Ramos (cell line): ENCODE results near the gene FAM120A.
"Not testable (repeated sequence)": the region's sequence is repeated elsewhere in the genome, so short reads cannot be mapped to it uniquely, and the experiment has no call there.

Source experiments
- in situ Hi-C: fragments of 300-500 bp; cut with MboI; formaldehyde crosslinking; loops from one replicate; pipeline ENCODE4 v1.14.3; 2022; ENCODE audit warnings: low sequenced_read_pairs; ENCODE audit not compliant: unreplicated experiment

The FAM120A gene

DNA sequence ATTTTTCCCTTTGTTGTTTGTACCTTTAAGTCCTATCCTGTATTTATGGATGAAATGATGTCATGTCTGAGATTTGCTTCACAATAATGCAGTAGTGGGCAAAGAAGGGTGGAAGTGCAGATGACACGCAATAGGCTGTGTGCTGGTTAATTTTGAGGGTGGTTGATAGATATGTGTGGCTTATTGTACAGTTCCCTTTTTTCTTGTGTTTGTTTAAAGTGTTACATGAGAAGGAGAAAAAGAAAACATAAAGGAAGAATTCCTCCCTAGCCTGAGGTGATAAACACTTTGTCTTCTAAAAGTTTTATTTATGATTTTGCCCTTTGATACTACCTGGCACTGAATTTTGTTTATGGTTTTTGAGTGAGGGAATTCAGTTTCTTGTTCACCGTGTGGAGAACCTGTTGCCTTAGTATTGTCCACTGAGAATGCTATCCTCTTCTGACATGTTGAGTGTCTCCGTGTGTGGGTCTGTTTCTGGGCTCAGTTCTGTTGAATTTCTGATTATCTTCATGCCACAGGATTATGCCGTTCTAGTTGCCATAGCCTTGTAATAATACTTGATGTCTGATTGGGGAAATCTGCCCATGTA is 54.2 kb downstream of the FAM120A start:
- in situ Hi-C loops = no loop called here

GRCh38 chr9:93507768-93508167 is 56.3 kb downstream of the FAM120A start:
- in situ Hi-C loops = no loop called here

GRCh38 chr9:93508207-93508606 is 56.7 kb downstream of the FAM120A start:
- in situ Hi-C loops = no loop called here

GRCh38 chr9:93509084-93509483 is 57.6 kb downstream of the FAM120A start:
- in situ Hi-C loops = no loop called here

DNA sequence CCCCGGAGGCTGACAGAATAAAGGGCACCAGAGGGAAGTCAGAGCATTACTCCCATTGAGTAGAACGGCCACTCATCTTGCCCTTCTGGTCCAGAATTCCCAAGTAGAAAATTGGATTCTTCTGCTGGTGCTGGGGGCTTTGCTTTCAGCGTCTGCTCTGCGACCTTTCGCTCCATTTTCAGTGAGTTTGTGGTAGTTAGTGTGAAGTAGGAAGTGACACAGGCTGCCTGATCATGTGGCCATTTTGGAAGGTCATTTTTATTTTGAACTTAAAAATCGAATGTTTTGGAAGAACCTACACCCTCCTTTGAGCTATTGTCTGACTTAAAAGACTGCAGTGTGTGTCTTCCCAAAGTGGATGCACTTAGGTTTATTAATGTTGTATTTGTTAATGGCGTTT is 58.6 kb downstream of the FAM120A start:
- in situ Hi-C loops = no loop called here

DNA sequence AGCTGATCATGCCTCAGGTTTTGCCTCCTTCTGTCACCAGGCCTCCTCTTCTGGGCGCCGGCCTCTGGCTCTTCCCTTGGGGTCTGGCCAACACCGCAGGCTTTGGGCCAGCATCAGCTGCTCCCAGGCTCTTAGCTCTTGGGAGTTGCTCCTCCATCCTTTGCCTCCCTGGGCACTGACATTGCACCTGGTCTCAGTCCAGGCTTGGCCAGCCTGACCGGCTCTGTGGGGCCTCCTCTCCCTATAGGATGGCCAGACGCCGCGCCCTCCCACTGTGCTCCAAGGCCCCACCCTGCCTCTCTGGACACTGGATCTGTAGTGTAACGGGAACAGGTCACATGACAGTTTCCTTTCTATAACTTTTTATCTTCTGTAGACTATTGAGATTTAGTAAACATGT is 59.7 kb downstream of the FAM120A start:
- in situ Hi-C loops = not testable (repeated sequence)

DNA sequence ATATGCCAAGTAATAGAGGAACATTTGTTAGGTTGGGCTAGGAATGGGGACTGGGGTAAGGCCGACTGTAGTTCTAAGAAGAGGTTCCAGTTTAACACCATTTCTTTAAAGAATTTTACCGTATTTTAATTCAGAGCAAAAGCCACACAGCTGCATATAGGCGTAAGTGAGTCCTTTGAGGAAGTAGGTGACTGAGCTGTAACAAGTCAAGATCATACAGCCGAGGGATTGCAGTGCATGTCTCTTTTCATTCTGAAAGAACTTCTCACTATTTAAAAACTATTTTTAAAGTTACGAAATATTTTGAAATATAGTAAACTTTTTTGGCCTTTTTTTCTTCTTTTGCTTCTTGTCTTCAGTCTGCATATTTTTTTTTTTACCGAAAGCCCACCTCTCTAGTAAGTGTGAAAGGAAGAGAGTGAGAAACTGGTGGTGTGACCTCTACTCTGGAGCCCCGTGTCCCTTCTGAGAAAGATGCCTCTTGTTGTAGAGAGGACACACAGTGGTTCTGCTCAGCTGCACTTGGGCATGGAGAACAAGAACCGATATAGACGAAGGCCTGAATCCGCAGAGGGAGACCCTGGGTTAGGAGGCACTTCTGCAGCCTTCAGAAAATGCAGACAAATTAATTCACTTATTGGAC is 60.8 kb downstream of the FAM120A start:
- in situ Hi-C loops = not testable (repeated sequence)

DNA sequence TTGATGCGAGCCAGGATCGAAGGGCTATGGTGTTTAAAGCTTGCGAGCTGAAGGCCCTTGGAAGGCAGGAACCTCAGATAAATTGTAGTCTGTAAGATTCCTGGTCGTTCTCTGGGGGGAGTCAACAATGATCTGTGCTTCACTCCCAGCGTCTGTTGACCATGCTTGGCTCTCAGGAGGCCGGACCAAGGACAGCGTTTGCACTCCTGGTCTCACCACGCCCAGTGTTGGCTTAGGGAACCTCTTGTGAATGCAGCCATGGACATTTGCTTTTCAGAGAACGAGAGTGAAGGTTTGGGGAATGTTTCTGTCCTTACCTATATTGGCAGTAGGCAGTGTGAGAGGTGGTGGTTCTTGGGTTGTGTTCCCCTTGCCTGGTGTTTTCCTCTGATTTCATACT is 62.1 kb downstream of the FAM120A start:
- in situ Hi-C loops = no loop called here

GRCh38 chr9:93517331-93517730 is 65.8 kb downstream of the FAM120A start:
- in situ Hi-C loops = no loop called here

GRCh38 chr9:93520523-93520922 is 69.0 kb downstream of the FAM120A start:
- in situ Hi-C loops = no loop called here

DNA sequence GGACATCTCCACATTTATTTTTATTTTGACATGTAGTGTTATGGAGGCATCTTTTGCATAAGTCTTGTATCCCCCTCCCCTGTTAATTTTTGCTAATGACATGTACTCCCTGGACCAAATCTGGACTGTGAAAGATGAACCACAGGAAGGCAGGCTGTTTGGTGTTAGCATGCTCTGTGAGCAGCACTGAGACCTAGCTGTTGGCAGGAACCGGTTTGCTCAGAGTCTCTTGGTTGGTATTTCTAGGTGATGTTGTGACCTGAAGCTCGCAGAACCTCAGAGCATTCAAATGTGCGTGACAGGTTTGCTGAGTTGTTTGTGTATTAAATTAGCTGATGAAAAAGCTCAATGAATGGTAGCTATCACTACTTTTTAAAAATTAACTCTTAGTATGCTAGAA is 71.3 kb downstream of the FAM120A start:
- in situ Hi-C loops = no loop called here

- in situ Hi-C loops = no loop called here
Observed at GRCh38 chr9:93523518-93524144, 72.1 kb downstream of the FAM120A start.

DNA sequence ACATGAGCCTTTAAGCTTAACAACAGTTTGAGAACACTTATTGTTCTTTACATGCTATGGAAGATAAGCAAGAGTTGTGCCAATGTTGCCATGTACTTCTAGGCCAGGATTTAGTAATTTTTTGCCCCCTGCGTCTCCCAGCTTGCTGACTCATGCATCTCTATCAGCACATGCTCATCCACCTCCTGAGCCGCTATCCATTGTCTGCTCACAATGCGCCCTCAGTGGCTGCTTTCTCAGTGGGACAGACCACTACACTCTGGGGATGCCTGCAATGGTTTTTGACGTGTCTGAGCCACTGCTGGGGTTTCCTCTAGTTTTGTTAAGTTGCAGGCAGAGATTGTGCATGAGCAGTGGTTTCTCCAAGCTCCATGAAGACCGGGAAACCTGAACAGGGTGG is 74.0 kb downstream of the FAM120A start:
- in situ Hi-C loops = no loop called here

GRCh38 chr9:93531374-93531773 is 79.9 kb downstream of the FAM120A start:
- in situ Hi-C loops = no loop called here

DNA sequence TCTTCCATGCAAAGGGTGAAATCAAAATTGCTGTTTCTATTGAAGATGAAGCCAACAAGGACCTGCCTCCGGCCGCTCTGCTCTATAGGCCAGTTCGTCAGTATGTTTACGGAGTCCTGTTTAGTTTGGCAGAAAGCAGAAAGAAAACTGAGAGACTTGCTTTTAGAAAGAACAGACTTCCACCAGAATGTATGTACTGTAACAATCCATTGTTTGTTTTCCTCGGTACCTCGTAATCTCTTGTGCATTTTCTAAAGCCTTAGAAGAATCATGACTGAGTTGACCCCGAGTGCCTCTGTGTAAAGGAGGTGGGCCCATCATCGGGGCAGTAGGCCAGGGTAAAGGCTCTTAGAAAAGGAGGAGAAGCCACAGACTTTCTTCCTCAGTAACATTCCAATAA is 80.7 kb downstream of the FAM120A start:
- in situ Hi-C loops = no loop called here

DNA sequence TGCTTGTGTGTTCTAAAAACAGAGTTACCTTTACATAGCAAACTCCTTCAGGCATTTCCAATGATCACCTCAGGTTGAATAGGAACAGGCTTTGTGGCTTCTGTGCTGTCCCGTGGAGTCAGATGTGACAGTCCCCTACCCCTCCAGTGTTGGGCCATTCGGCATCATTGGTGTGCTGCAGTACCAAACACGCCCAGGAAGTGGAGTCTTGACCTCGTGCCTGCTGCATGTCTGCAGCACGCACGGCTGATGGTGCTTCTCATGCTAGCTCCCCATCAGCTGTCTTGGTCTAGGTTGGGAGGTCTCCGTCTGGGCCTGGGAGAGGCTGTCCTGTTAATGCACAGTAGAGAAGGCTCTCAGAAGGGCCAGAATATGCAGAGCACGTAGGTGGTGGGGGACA is 82.4 kb downstream of the FAM120A start:
- in situ Hi-C loops = no loop called here

DNA sequence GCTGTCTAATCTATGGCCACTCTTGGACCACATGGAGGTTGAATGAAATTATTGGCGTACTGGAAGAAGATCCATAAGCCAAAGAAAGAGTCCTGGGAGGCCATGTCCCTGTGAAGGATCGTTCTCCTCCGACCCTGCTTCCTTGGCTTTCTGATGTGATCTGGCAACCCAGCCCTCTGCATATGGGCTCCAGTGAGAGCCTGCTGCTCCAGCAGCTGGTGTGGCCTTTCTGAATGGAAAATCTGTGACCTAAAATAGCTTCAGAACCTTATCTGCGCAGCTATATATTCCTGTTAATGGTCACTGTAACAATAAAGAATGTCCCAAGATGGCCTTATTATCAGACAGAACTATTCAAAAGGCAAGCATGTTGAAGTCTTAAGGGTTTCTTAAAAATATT is 84.7 kb downstream of the FAM120A start:
- in situ Hi-C loops = no loop called here

GRCh38 chr9:93536874-93537273 is 85.4 kb downstream of the FAM120A start:
- in situ Hi-C loops = no loop called here

DNA sequence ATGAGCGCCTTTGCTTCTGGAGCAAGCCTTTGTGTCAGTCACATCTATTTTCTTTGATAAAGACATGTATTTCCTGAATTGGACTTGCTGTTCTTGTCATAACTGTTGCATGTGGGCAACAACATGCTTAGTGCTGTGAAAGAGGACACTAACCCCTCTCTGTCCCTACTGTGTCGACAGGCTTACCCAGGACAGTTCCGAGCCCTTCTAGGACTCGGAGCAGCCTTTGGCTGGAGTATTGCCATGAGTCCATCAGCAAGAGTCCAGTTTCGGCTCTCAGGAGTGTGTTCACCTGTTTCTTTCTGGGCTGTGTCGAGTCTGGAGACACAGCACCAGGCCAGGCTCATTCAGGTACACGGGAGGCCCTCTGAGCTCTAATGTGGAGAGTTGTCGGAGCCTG is 88.8 kb downstream of the FAM120A start:
- in situ Hi-C loops = no loop called here

- in situ Hi-C loops = no loop called here
Observed at GRCh38 chr9:93541005-93541404, 89.5 kb downstream of the FAM120A start.

DNA sequence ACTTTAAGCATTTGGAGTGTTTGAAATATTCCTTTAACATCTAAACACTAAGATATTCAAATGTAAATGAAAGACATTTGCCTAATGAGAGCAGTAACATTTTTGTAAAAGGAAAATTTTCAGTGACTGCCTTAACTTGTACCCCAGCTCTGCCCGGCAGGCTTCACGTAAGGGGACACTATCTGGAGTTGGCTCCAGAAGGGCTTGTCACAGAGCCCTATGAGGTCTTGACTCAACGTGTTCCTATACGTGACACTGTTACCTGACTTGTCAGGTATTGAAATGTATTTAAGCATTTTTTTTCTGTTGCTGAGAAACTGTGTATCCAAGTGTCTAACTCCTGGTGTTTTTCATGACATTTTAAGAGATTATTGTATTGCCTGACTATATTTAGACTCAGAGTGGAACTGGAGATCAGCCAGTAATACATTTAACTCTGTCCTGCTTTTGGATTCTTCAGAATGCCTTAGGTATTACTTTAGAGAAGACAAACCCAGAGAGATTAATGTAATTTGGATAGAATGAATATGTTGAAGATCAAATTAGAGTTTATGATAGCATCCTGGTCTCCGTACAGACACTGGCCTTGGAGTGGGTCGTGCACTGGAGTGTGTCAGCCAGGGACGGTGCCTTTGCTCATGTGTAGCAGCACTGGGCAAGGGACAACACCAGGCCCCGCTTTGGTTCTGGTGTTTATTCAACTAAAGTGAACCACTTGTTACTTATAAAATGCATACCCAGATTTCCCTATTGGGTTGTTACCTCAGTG is 90.3 kb downstream of the FAM120A start:
- in situ Hi-C loops = no loop called here
